Spleen (tissue), 11 donors: ENCODE results near the gene OLIG3. TPM values are rescaled to one million over a fixed set of nuclear protein-coding genes. Genes with fewer than 3 reads are reported as not detected.

Experiments used
- DNase-seq: peaks from one replicate; pipeline ENCODE4 v3.0.0-alpha.2; 2020
- H3K27ac ChIP-seq, 8 donors: fragments of 200-600 bp; sonication (generic) in 7 of 8; 1 replicate in 4 of 8; 2 replicates in 4 of 8; pipeline versions ENCODE4 v1.5.0 to v1.8.0; 2016 to 2021; ENCODE audit warnings: inconsistent platforms in 4 of 8, mild to moderate bottlenecking in 4 of 8, moderate library complexity in 1 of 8
- H3K27me3 ChIP-seq, 7 donors: fragments of 200-600 bp; sonication (generic) in 6 of 7; replicated peaks in 1 of 7; 1 replicate in 4 of 7; 2 replicates in 3 of 7; pipeline versions ENCODE4 v1.5.0 to v1.8.0; 2016 to 2021; ENCODE audit warnings: inconsistent platforms in 3 of 7, mild to moderate bottlenecking in 1 of 7
- H3K36me3 ChIP-seq, 6 donors: fragments of 200-600 bp; sonication (generic) in 5 of 6; 1 replicate in 4 of 6; 2 replicates in 2 of 6; pipeline versions ENCODE4 v1.5.0 to v1.8.0; 2016 to 2021; ENCODE audit warnings: inconsistent platforms in 2 of 6
- H3K4me1 ChIP-seq, 6 donors: fragments of 200-600 bp; sonication (generic) in 5 of 6; 1 replicate in 3 of 6; 2 replicates in 3 of 6; pipeline versions ENCODE4 v1.5.0 to v1.8.0; 2016 to 2021; ENCODE audit warnings: inconsistent platforms in 3 of 6
- H3K4me3 ChIP-seq, 8 donors: fragments of 200-600 bp; sonication (generic) in 7 of 8; 1 replicate in 4 of 8; 2 replicates in 4 of 8; pipeline versions ENCODE4 v1.5.0 to v1.8.0; 2016 to 2021; ENCODE audit warnings: inconsistent platforms in 4 of 8, mild to moderate bottlenecking in 4 of 8, moderate library complexity in 2 of 8
- H3K9me3 ChIP-seq, 8 donors: fragments of 200-600 bp; sonication (generic) in 7 of 8; 1 replicate in 4 of 8; 2 replicates in 4 of 8; pipeline versions ENCODE4 v1.5.0 to v1.8.0; 2016 to 2021; ENCODE audit warnings: inconsistent platforms in 4 of 8
- CTCF ChIP-seq, 11 experiments: fragments of 200-600 bp in 7 of 11; fragments of 450-650 bp in 4 of 11; sonication (generic) in 4 of 11; IDR thresholded peaks in 8 of 11; conservative IDR thresholded peaks in 3 of 11; 1 replicate in 7 of 11; 2 replicates in 4 of 11; pipeline versions ENCODE4 v1.4.0 to v1.8.0; 2016 to 2021; ENCODE audit warnings: antibody characterized with exemption in 11 of 11, inconsistent platforms in 4 of 11, mild to moderate bottlenecking in 1 of 11
- POLR2A ChIP-seq, 3 donors: fragments of 450-650 bp; IDR thresholded peaks; one replicate each; pipeline ENCODE4 v1.5.1; 2017; ENCODE audit warnings: antibody characterized with exemption in 3 of 3, mild to moderate bottlenecking in 1 of 3
- POLR2AphosphoS5 ChIP-seq, 3 donors: sonication (generic); formaldehyde crosslinking; IDR thresholded peaks; one replicate each; pipeline ENCODE4 v1.5.1; 2017; ENCODE audit warnings: antibody characterized with exemption in 3 of 3
- WGBS, 5 donors: extraction: QIAGEN DNeasy Blood & Tissue Kit in 3 of 5; methylation state at CpG; one replicate each; pipeline versions ENCODE4 v1.1.5 to v1.1.7; 2013 to 2018; 5-methylcytosine and 5-hydroxymethylcytosine counted together
- intact Hi-C: fragments of 100-400 bp; cut with DNase I; formaldehyde crosslinking; loops from one replicate; pipeline ENCODE4 v1.15.0; 2023; ENCODE audit warnings: low total_unique reads
- polyA plus RNA-seq, 3 donors: library from polyadenylated mRNA; stranded (reverse); fragments of 200-250 nt; gene quantifications; one replicate each; pipeline ENCODE4 v1.2.1, GENCODE V29; 2013
- total RNA-seq, 7 donors: library from RNA; depleted of rRNA in 3 of 7; stranded (reverse); fragments of >200 nt in 3 of 7; fragmentation: NEBNext Ultra II Directional in 4 of 7; extraction: Animal tissue kit (Norgen Biotek cat#: 25700) in 4 of 7; gene quantifications; one replicate each; pipeline versions ENCODE4 v1.1.0 to v1.2.1, GENCODE V29; 2016 to 2021
- donor health status: healthy with polysubstance abuse.
- donor health status: DM: no; HTN: no; CAD: no; lungs with moderate emphysema.
- donor health status: DM: no; HTN: no; CAD: no.
- donor health status: Bipolar disorder and iron deficiency.
- donor health status: healthy.
- donor health status: DM: no; HTN: no; CAD: no.
- donor health status: DM: yes; HTN: yes; CAD: no.

The OLIG3 gene
- total and polyA plus RNA-seq, 10 donors = not detected

GRCh38 chr6:137487181-137487868, 6.9 kb downstream of the OLIG3 start:
- no peak for DNase-seq
- TF ChIP-seq POLR2A (IDR thresholded peaks at IDR 0.05) (no peak), CTCF (IDR thresholded peaks at IDR 0.05 in 8 of 11, conservative IDR thresholded peaks at IDR 0.05 in 3 of 11) (no peak), POLR2AphosphoS5 (IDR thresholded peaks at IDR 0.05) (no peak)
- 5 to 12% (median 6%) methylated on average over 22 of the region's 22 CpGs for WGBS, 5 donors
- Histone ChIP-seq H3K27me3 (peaks cover 17 to 100% (median 90%) of the 10 kb centered on the region in 7 donors), H3K4me1 (peaks cover 15 to 30% (median 26%) of the 10 kb centered on the region in 6 donors), H3K4me3 (no peak overlapping the region), H3K9me3 (no peaks in the 10 kb centered on the region), H3K27ac (no peak overlapping the region), H3K36me3 (no peaks in the 10 kb centered on the region)
- intact Hi-C loops = no loop called here

- intact Hi-C loops = no loop called here
- Histone ChIP-seq H3K4me1 (peaks cover 15 to 30% (median 26%) of the 10 kb centered on the region in 6 donors), H3K9me3 (no peaks in the 10 kb centered on the region), H3K36me3 (no peaks in the 10 kb centered on the region), H3K27me3 (peaks cover 17 to 95% (median 85%) of the 10 kb centered on the region in 7 donors), H3K4me3 (no peak overlapping the region), H3K27ac (no peak overlapping the region)
- TF ChIP-seq POLR2AphosphoS5 (IDR thresholded peaks at IDR 0.05) (no peak), CTCF (IDR thresholded peaks at IDR 0.05 in 8 of 11, conservative IDR thresholded peaks at IDR 0.05 in 3 of 11) (no peak), POLR2A (IDR thresholded peaks at IDR 0.05) (no peak)
- DNase-seq = no peak
- WGBS, 5 donors = 9 to 14% (median 10%) methylated on average over 6 of the region's 6 CpGs
Measured at GRCh38 chr6:137486416-137486815, 7.8 kb downstream of the OLIG3 start.

- no peaks in the 10 kb centered on the region for H3K36me3 ChIP-seq
- peaks cover 4 to 55% (median 28%) of the 10 kb centered on the region in 7 donors for H3K27me3 ChIP-seq
- no peak for DNase-seq
- 47 to 77% (median 73%) methylated on average over 3 of the region's 3 CpGs for WGBS, 5 donors
- TF ChIP-seq POLR2AphosphoS5 (IDR thresholded peaks at IDR 0.05) (no peak), POLR2A (IDR thresholded peaks at IDR 0.05) (no peak), CTCF (IDR thresholded peaks at IDR 0.05 in 8 of 11, conservative IDR thresholded peaks at IDR 0.05 in 3 of 11) (no peak)
- H3K9me3 ChIP-seq = no peaks in the 10 kb centered on the region
- no peak overlapping the region for H3K27ac ChIP-seq
- H3K4me1 ChIP-seq = no peaks in the 10 kb centered on the region
- intact Hi-C loops = no loop called here
- H3K4me3 ChIP-seq = no peak overlapping the region
Measured at GRCh38 chr6:137480431-137480830, 13.8 kb downstream of the OLIG3 start.

- H3K27ac ChIP-seq = no peak overlapping the region
- no peak for DNase-seq
- H3K36me3 ChIP-seq = no peaks in the 10 kb centered on the region
- no peak overlapping the region for H3K4me3 ChIP-seq
- TF ChIP-seq POLR2A (IDR thresholded peaks at IDR 0.05) (no peak), CTCF (IDR thresholded peaks at IDR 0.05 in 8 of 11, conservative IDR thresholded peaks at IDR 0.05 in 3 of 11) (no peak)
- H3K27me3 ChIP-seq = peaks cover 0 to 25% (median 0%) of the 10 kb centered on the region in 7 donors
- H3K4me1 ChIP-seq = no peaks in the 10 kb centered on the region
- H3K9me3 ChIP-seq = no peaks in the 10 kb centered on the region
- intact Hi-C loops = no loop called here
- 53 to 70% (median 62%) methylated on average over 2 of the region's 2 CpGs for WGBS, 5 donors
Measured at GRCh38 chr6:137475103-137475502, 19.1 kb downstream of the OLIG3 start.
